RPMI8226 (cell line): ENCODE data around the gene SRMS.
"Not testable (repeated sequence)": the region's sequence is repeated elsewhere in the genome, so short reads cannot be mapped to it uniquely, and the experiment has no call there.

ENCODE experiments used
- DNase-seq: peaks from one replicate; pipeline ENCODE4 v3.0.0-alpha.2; 2015

SRMS gene

DNA sequence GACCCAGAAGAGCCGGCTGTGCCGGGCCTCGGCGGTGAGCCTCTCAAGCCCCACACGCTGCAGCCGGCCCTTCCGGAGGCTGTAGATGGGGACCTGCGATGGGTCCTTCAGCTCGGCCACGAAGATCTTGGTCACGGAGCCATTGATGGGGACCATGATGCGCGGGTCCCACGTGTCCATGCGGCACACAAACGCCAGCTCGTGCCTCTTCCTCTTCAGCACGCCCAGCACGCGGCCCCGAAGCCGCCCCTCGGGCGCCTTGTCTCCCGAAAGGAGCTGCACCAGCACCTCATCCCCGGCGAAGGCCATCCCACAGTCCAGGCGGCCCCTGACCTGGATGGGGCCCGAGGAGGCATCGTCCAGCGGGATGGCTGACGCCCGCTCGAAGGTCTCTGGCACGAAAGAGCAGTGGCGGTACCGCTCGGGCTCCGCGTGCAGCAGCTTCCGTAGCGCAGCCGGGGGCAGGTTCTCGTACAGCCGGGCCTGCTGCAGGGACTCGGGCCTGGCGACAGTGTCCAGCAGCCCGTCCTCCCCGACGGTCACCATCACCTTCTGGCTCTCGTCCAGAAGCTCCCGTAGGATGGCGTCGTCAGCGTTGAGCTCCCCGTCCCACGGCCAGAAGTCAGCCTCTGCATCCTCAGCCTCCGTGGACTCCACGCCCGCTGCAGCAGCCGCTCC is 17.6 kb upstream of the SRMS start:
- DNase-seq, result no peak

DNA sequence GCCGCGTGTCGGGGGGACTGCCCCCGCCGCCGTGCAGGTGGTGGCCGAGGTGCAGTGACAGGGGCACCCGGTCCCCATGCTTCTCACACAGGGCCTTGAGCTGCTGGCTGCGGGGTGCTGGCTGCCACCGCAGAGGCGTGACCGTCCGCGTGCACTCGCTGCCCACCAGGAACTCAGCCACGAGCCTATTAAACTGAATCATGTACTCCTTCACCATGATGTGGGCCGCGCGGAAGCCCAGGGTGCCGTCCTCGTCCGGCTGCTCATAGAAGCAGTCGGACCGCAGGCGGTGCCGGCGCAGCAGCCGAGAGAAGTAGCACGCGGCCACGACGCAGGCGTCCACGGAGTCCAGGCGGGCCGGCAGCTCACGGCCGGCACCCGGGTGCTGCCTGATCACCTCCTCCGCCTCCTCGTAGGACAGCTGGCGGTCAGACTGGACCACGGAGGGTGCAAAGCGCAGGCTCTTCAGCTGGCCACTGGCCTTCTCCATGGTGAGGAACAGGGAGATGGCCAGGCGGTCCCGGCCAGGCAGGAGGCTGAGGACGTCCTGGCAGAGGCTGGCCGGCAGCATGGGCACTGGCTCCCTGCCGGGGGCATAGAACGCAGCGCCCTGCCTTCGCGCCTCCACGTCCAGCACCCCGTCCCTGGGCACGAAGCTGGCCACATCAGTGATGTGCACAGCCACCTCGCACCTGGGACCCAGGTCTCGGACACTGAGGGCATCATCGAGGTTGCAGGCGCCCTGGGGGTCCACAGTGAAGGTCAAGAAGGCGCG is 16.7 kb upstream of the SRMS start:
- DNase-seq, result no peak

DNA sequence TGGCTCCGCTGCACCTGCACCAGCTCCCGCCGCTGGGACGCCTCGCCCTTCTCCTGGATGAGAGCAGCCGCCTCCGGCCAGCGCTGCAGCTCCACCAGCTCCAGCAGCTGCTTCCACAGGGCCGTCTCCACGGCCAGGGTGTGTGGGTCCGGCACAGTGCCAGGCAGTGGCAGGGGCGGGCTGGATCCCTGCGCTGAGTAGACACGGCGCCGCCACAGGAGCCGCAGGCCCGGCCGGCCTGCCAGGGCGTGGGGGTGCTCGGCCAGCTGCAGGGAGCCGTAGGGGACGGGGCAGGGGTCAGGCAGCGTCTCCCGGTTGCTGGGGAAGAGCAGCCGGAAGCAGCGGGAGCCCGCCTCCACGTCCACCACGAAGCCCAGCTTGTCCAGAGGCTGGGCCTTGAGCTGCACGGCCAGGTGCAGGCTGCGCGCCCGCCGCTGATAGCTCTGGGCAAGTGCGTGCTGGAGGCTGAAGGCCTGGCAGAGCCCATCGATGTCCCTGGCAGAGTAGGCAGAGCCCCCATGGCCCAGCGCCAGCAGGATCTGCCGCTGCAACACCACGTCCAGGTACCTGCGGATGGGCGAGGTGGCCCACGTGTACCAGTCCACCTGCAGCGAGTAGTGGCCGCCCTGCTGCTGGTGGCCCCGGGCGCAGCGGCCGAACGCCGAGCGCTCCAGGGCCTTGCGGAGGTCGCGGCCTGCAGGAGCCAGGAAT is 15.8 kb upstream of the SRMS start:
- no peak for DNase-seq

DNA sequence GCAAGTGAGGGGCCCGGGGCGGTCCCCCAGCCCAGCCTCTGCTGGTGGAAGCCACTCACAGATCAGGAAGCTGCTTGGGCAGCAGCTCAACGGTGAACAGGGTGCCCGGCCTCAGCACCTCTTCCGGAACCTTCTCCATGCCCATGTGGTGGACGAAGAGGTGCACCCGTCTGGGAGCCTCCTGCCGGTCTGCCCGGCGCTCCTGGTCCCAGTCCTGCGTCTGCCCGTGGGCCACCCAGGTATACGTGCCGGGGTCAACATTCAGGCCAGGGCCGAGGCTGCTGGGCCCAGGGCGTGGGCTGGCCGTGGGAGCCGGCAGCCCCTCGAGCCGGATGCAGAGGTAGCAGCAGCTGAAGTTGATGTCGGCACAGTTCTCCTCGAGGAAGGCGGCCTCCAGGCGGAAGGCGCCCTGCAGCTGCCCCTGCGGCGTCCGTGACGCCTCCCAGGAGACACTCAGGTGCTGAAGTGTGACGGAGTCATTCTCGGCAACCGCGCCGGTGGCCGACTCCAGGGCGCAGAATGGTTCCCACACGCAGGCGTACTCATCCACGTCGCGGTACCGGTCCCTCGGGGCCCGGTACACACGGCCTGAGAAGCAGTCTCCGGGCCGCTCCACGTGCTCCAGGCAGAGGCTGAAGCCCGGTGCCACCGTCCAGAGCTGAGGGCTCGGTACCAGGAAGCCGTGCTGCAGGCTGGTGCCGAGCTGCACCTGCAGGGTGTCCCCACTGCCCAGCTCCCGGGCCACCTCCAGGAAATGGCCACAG is 15.1 kb upstream of the SRMS start:
- no peak for DNase-seq

DNA sequence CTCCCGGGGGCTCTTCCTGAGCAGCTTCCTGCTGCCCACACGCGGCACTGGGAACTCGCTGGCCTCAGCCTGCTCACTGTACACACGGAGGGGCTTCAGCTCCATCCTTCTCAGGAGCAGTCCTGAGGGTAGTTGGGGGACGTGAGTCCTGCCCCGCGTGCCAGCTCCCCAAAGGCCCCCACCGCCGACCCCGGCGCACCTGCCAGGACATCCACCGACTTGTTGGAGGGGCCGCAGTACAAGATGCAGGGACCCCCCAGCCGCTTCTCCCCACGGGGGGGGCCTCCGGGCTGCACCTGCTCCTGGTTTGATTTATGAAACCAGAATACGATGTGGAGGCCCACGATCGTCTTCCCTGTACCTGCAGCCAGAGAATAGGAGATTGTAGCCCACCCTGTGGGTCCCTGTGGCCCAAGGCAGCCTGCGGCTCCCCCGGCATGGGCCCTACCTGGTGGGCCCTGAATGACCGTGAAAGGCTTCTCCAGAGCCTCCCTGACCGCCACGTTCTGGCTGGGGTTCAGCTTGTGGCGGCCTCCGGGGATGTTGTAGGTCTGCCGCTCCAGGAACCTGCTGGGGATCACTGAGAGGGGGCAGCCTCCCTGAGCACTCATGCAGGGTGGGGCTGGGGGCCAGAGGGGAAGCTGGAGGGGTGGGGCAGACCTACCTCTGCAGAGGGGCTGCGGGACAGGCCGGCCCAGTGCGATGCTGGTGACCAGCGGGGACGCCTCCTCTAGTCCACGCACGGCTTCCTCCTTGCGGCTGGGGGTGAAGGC is 14.3 kb upstream of the SRMS start:
- DNase-seq, result no peak

DNA sequence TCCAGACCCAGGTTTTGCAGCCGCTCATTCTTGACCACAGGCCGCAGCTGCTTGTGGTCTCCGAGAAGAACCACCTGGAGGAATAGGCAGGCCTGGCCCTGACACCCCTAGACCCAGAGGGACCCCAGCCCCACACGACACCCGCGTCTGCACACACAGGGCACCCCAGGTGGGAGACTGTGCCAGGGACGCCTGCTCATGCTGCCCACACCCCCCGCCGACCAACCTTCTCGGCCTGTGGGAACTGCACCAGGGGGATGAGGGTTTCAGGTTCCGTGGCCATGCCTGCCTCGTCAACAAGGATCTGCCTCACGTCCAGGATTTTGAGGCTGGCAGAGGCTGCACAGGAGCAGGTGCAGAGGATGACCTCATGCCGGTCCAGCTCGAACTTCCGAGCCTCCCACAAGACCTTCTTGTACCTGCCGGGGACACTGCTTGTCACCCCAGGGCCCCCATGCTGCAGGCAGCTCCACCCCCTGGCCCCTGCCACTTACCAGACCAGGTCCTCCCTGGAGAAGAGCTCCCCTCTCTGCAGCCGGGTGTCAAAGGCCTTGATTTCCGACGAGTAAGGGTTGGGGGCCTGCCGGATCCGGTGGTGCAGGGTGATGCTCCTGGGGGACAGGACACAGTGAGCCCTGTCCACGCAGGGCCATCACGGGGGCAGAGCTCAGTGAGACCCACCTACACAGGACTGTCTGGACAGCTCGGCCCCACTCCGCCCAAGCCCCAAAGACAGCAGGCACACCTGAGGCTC is 13.5 kb upstream of the SRMS start:
- no peak for DNase-seq

DNA sequence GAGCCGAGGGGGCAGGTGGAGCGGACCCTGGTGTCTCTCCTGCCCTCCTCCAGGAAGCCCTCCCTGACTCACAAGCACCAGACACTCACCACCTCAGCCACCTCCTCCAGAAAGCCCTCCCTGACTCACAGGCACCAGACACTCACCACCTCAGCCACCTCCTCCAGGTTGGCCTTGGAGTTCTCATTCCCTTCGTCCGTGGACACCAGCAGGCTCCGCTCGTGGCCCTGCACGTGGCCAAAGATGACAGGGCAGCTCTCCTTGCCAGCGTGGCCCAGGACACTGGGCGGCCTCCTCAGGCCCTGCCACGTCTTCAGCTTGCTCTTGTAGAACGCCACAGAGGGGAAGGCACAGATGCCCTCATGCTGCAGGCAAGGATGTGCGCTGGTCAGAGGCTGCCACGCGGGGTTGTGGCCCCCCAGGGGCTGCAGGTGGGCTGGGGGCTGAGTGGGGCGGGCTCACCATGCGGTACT is 12.8 kb upstream of the SRMS start:
- DNase-seq, result no peak

DNA sequence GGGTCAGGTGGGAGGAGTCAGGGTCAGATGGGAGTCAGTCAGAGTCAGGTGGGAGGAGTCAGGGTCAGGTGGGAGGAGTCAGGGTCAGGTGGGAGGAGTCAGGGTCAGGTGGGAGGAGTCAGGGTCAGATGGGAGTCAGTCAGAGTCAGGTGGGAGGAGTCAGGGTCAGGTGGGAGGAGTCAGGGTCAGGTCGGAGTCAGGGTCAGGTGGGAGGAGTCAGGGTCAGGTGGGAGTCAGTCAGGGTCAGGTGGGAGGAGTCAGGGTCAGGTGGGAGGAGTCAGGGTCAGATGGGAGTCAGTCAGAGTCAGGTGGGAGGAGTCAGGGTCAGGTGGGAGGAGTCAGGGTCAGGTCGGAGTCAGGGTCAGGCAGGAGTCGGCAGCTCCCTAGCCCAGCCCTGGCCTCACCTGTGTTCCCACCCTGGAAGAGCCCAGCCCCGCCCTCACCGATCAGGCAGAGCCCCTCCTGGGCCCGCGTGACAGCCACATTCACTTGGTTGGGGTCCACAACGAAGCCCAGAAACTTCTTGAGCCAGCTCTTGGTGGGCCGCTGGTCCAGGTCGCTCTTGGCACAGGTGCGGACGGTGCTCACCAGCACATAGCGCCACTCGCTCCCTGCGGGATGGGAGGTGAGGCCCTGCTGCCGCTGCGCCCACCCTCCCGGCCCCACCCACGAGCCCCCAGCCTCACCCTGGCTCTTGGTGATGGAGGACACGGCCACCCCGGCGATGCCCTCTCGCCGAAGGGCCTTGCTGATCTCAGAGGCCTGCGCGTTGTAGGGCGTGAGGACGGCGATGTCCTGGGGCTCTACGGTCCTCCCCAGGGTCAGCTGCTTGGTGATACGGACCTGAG is 12.2 kb upstream of the SRMS start:
- DNase-seq, result not testable (repeated sequence)

DNA sequence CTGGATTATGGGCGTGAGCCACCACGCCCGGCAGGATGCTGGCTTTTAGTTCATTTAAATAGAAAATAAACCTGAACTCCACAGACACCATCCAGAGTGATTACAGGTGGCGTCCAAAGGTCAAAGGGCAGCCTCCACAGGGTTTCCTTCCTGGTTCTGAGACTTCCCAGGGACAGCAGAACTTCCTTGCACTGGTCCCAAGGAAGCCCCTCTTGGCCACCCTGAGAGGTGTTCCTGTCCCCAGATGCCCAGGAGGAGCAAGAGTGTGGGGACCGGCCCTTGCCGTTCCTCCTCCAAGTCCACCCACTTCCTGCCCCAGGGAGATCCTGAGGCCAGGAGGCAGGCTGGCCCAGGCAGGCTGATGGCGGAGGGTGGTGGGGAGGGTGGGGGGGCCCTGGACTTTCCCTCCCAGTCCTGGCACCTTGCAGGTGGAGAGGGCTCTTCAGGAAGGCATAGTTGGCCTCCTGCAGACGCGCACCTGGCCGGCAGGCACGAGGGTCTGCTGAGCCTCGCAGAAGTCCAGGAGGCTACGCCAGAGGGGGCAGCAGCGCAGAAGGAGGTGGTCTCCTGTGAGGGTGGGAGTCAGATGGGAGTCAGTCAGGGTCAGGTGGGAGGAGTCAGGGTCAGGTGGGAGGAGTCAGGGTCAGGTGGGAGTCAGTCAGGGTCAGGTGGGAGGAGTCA is 11.4 kb upstream of the SRMS start:
- DNase-seq, result no peak

DNA sequence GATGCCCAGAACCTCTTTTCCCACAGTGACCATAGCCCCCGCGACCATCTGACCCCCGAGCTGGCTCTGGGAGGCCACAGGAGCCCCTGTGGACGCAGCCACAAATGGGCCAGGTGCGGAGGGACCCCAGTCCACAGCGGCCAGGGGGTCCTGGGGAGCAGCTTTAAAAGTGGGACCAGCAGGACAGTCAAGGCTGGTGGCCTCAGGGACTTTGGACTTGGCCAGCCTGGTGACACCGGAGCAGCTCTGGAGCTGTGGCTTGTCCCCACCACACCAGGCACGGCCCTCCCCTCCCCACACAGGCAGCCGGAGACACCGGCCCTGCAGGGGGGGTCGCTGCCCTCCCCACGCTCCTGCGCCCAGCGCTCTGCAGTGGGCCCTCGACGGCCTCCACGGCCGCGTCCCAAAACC is 9.9 kb upstream of the SRMS start:
- no peak for DNase-seq

DNA sequence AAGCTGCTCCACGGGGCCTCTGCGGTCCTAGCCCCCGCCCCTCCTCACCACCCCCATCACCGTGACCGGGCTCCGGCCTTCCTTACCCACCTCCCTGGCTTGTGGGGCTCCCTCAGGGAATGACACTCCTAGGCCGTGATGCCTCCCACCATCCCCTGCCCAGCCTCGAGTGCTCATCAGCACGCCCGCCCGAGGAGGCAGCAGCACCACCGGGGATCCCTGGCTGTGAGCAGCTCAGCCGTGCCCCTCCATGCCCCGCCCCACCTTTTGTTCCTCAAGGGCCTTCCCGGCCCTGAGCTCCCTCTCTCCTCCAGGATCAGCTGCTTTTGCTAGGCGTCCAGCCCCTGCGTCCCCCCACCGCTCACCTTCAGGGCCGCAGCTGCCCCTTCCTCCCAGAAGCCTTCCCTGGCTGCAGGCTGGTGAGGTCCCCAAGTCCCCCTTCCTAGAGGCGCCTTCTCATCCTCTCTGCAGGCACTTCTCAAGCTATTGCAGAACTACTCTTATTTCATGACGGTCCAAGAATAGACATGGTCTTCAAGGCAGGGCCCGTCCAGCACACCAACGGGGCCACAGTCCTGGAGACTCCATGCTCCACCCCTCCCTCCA is 9.4 kb upstream of the SRMS start:
- DNase-seq, result no peak

DNA sequence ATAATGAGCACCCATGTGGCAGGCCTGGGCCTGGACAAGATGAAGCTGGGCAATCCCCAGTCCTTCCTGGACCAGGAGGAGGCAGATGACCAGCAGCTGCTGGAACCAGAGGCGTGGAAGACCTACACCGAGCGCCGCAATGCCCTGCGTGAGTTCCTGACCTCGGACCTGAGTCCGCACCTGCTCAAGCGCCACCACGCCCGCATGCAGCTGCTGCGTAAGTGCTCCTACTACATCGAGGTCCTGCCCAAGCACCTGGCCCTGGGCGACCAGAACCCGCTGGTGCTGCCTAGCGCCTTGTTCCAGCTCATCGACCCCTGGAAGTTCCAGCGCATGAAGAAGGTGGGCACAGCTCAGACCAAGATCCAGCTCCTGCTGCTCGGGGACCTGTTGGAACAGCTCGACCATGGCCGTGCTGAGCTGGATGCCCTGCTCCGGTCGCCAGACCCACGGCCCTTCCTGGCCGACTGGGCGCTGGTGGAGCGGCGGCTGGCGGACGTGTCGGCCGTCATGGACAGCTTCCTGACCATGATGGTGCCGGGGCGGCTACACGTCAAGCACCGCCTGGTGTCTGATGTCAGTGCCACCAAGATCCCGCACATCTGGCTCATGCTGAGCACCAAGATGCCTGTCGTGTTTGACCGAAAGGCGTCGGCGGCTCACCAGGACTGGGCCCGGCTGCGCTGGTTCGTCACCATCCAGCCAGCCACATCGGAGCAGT is 8.3 kb upstream of the SRMS start:
- DNase-seq, result no peak

DNA sequence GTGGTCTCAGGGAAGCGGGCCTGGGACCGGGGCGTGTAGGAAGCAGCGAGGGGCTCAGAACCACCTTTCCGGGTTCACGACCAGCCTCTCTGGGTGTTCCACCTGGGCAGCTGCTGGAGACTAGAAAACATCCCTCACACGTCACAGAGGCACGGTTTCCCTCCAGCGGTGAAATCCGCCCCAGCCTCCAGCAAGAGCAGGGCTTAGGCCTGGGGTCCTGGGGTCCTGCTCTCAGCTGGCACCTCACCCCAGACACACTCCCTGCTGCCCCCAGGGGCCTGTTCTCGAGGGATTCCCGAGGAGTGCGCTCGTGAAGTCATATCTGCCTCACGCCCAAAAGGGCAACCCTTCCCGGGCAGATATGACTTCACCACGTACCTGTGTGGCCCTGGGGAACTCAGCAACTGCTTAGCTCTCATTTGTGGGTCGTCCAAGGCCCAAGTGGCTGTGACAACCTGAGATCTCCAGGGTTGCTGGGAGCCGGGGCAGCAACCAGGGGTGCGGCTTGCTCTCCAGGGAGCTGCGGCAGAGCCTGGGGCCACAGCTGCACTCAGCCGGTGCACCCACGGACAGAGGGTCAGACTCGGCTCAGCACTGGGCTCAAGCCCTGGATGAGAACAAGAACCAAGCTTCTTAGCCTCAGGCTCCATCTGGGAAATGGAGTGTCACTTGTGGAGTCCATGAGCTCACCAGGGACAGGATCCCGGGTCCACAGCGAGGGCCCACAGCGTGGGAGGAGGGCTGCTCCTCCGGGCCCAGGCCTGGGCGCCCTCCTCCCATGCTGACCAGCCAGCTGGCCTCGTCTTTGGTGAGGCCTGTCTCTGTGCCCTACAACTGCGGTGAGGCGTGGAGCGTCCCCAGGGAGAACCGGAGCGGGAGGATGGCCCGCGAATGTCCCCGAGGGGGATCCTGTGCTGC is 7.1 kb upstream of the SRMS start:
- no peak for DNase-seq

DNA sequence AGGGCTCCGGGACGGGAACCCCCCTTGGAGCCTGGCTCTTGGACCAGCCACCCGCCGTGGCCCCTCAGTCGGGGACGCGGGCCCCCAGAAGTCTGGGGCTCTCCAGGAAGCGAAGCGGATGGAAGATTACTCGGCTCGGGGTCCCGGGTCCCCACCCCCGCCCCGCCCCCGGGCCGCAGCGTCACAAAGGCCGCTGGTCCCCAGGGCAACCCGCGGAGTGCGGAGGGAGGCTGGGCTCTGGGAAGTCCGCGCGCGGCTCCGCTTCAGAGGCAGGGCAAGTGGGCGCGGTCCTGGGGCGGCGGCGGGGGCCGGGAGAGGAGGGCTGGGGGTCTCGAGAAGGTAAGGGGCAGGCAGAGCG is 6.4 kb upstream of the SRMS start, which contains the start of gene FNDC11:
Gene FNDC11, plus strand, starts transcription at position 227 of the 358 bp plus-strand sequence. CDS start 1,505 bp downstream, outside the sequence.
- no peak for DNase-seq

DNA sequence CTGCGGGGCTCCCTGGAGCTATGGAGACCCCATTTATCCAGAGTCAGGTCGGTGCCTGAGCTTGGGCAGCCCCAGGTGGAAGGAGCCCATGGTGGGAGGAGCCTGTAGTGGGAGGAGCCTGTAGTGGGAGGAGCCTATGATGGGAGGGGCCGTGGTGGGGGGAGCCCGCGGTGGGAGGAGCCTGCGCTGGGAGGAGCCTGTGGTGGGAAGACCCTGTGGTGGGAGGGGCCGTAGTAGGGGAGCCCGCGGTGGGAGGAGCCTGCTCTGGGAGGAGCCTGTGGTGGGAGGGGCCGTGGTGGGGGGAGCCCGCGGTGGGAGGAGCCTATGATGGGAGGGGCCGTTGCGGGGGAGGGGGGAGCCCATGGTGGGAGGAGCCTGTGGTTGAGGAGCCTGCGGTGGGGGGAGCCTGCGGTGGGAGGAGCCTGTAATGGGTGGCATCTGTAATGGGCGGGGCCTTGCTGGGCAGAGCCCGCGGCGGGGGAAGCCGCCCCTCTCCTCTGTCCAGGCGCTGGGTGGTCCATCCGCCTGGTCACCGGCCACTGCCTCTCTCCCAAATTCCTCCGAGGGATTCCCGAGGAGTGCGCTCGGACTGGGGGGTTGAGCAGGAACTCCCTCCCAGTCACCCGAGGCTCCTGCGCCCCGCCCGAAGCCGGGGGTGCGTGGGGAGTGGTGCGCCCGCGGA is 5.8 kb upstream of the SRMS start:
- peak; percentile 80 for DNase-seq

DNA sequence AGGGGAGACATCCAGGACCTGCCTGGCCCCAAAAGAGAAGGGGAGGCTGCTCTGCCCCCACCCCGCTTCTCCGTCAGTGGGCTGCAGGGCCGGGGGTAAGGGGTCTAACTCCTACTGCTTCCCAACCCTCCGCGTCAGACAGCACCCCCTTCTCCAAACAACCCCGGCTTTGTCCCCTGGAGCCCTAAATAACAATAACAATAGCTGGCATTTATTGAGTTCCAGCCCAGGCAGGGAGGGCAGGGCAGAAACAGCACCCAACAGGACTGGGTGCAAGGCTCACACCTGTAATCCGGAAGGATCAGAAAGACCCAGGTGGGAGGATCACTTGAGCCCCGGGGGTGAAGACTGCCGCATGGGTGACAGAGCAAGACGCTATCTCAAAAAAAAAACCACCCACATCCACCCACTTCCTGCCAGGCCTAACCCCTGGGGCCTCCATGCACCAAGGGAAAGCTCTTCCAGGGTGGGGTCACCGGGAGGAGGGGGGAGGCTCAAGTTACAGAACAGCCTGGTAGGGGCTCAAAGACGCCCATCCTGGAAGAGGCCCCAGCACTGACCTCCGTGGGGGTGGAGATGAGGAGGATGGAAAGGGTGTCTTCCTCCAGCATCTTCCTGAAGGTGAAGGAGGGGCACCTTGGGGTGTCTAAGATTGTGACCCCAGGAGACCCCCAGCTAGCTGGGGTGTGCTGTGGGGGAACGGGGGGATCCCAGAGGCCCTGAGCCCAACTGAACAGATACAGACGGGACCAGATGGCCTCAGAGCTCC is 5.1 kb upstream of the SRMS start:
- DNase-seq, result peak; percentile 44
